Endodermal cell (in vitro differentiated cells): ENCODE results near the gene KCNH6. TPM values are rescaled to one million over a fixed set of nuclear protein-coding genes. Genes with fewer than 3 reads are reported as not detected.

Experiments
- DNase-seq: peaks from one replicate; pipeline ENCODE4 v3.0.0-alpha.2; 2017
- H3K27ac ChIP-seq: 2 replicates; pipeline ENCODE4 v1.5.1; 2013; ENCODE audit warnings: mild to moderate bottlenecking, low read depth, low read length, moderate library complexity
- H3K27me3 ChIP-seq: 2 replicates; pipeline ENCODE4 v1.6.1; 2013; ENCODE audit warnings: mild to moderate bottlenecking, low read length, moderate library complexity; ENCODE audit not compliant: insufficient read depth, control insufficient read depth, poor library complexity, severe bottlenecking
- H3K36me3 ChIP-seq: 2 replicates; pipeline ENCODE4 v1.7.0; 2013; ENCODE audit warnings: mild to moderate bottlenecking, low read length, moderate library complexity; ENCODE audit not compliant: control insufficient read depth, insufficient read depth
- H3K4me1 ChIP-seq: one replicate; pipeline ENCODE4 v1.7.0; 2013; ENCODE audit warnings: low read length; ENCODE audit not compliant: control insufficient read depth, insufficient read depth
- H3K4me3 ChIP-seq: 2 replicates; pipeline ENCODE4 v1.5.1; 2013; ENCODE audit warnings: mild to moderate bottlenecking, low read length, moderate library complexity
- H3K9ac ChIP-seq: 2 replicates; pipeline ENCODE4 v1.6.1; 2013; ENCODE audit warnings: mild to moderate bottlenecking, low read length, moderate library complexity; ENCODE audit not compliant: poor library complexity, severe bottlenecking; ENCODE audit errors: extremely low read depth
- H3K9me3 ChIP-seq: 2 replicates; pipeline ENCODE4 v1.6.1; 2013; ENCODE audit warnings: mild to moderate bottlenecking, low read length, moderate library complexity; ENCODE audit not compliant: control insufficient read depth
- H3K27ac Mint-ChIP-seq: 2 replicates; pipeline ENCODE4 v1.8.0; 2020; ENCODE audit warnings: mixed read lengths
- H3K27me3 Mint-ChIP-seq: 2 replicates; pipeline ENCODE4 v1.8.0; 2021; ENCODE audit warnings: mild to moderate bottlenecking, mixed read lengths; ENCODE audit not compliant: insufficient read depth
- H3K36me3 Mint-ChIP-seq: 2 replicates; pipeline ENCODE4 v1.8.0; 2020; ENCODE audit warnings: low read depth, mixed read lengths
- H3K4me1 Mint-ChIP-seq: 2 replicates; pipeline ENCODE4 v1.8.0; 2020; ENCODE audit warnings: mixed read lengths
- H3K4me3 Mint-ChIP-seq: 2 replicates; pipeline ENCODE4 v1.8.0; 2020; ENCODE audit warnings: mild to moderate bottlenecking, moderate library complexity, mixed read lengths
- H3K9me3 Mint-ChIP-seq: 2 replicates; pipeline ENCODE4 v1.8.0; 2020; ENCODE audit warnings: mild to moderate bottlenecking, mixed read lengths
- WGBS, 2 experiments: methylation state at CpG; one replicate each; pipeline versions ENCODE4 v1.1.5 to v1.1.7; 2013; ENCODE audit warnings: missing lambda C conversion rate in 2 of 2, mixed read lengths in 1 of 2; ENCODE audit not compliant: insufficient coverage in 1 of 2, insufficient read length in 1 of 2; 5-methylcytosine and 5-hydroxymethylcytosine counted together
- total RNA-seq, 2 donors: library from RNA; stranded (reverse); fragmentation: NEBNext Ultra II Directional in 1 of 2; extraction: Animal tissue kit (Norgen Biotek cat#: 25700) in 1 of 2; gene quantifications; 2 replicates in 1 of 2; 3 replicates in 1 of 2; pipeline ENCODE4 v1.2.1, GENCODE V29; 2021
- TF ChIP-seq, protein P1 (sequence below): fragments of 200-600 bp; sonication (generic); conservative IDR thresholded peaks from 2 replicates; pipeline ENCODE4 v1.5.0; 2021; ENCODE audit warnings: antibody characterized with exemption, mild to moderate bottlenecking

The KCNH6 gene
- total RNA-seq, 2 donors from 2014 or later: 0.79 to 0.95 TPM

- DNase-seq: peak; percentile 38
- Histone ChIP-seq H3K4me1 (no peaks in the 10 kb centered on the region), H3K9ac (no peak overlapping the region), H3K27me3 (no peaks in the 10 kb centered on the region), H3K27ac (no peak overlapping the region), H3K4me3 (no peak overlapping the region), H3K9me3 (no peaks in the 10 kb centered on the region), H3K36me3 (peaks cover 32% of the 10 kb centered on the region)
- Mint-ChIP-seq H3K27ac (peak overlapping the region; percentile 68), H3K36me3 (peaks cover 31% of the 10 kb centered on the region), H3K9me3 (no peaks in the 10 kb centered on the region), H3K4me1 (peaks cover 14% of the 10 kb centered on the region), H3K27me3 (no peaks in the 10 kb centered on the region), H3K4me3 (no peak overlapping the region)
- TF ChIP-seq, protein P1, sequence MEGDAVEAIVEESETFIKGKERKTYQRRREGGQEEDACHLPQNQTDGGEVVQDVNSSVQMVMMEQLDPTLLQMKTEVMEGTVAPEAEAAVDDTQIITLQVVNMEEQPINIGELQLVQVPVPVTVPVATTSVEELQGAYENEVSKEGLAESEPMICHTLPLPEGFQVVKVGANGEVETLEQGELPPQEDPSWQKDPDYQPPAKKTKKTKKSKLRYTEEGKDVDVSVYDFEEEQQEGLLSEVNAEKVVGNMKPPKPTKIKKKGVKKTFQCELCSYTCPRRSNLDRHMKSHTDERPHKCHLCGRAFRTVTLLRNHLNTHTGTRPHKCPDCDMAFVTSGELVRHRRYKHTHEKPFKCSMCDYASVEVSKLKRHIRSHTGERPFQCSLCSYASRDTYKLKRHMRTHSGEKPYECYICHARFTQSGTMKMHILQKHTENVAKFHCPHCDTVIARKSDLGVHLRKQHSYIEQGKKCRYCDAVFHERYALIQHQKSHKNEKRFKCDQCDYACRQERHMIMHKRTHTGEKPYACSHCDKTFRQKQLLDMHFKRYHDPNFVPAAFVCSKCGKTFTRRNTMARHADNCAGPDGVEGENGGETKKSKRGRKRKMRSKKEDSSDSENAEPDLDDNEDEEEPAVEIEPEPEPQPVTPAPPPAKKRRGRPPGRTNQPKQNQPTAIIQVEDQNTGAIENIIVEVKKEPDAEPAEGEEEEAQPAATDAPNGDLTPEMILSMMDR: no peak
- WGBS, 2 experiments: 95 to 96% methylated on average over 7 of the region's 7 CpGs
Measured at GRCh38 chr17:63578027-63578768, 55.0 kb downstream of the KCNH6 start.

GRCh38 chr17:63578769-63579111, 55.6 kb downstream of the KCNH6 start:
- no peaks in the 10 kb centered on the region for H3K27me3 ChIP-seq
- TF ChIP-seq, protein P1: no peak
- no peak overlapping the region for H3K9ac ChIP-seq
- Mint-ChIP-seq H3K27ac (peak overlapping the region; percentile 77), H3K4me3 (no peak overlapping the region), H3K27me3 (no peaks in the 10 kb centered on the region), H3K4me1 (peaks cover 14% of the 10 kb centered on the region), H3K36me3 (peaks cover 35% of the 10 kb centered on the region), H3K9me3 (no peaks in the 10 kb centered on the region)
- H3K27ac ChIP-seq: no peak overlapping the region
- no peak overlapping the region for H3K4me3 ChIP-seq
- WGBS, 2 experiments: 92 to 96% methylated on average over 3 to 5 of the region's 5 CpGs
- H3K36me3 ChIP-seq: peaks cover 38% of the 10 kb centered on the region
- no peak for DNase-seq
- H3K4me1 ChIP-seq: no peaks in the 10 kb centered on the region
- H3K9me3 ChIP-seq: no peaks in the 10 kb centered on the region

DNA sequence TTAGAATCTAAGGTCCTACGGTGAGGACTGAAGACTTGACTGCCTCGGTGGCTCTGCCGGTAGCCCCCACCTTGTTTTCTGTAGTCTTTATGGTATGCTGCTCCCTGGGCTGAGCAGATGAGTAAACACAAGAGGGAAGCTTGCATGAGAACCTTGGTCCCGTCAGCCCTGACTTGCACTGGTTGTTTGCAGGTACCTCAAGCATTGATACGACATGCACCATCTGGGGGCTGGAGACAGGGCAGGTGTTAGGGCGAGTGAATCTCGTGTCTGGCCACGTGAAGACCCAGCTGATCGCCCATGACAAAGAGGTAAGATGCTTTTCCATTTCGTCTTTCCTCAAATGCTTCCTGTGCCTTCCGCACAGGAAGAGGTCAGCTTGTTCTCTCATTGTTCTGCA, 56.5 kb downstream of the KCNH6 start:
- H3K36me3 Mint-ChIP-seq: peaks cover 39% of the 10 kb centered on the region
- H3K9me3 ChIP-seq: no peaks in the 10 kb centered on the region
- no peaks in the 10 kb centered on the region for H3K9me3 Mint-ChIP-seq
- peak overlapping the region; percentile 77 for H3K27ac Mint-ChIP-seq
- WGBS, 2 experiments: 88 to 90% methylated on average over 9 to 11 of the region's 11 CpGs
- no peaks in the 10 kb centered on the region for H3K27me3 Mint-ChIP-seq
- TF ChIP-seq, protein P1: no peak
- no peak overlapping the region for H3K4me3 Mint-ChIP-seq
- no peaks in the 10 kb centered on the region for H3K4me1 ChIP-seq
- H3K27me3 ChIP-seq: no peaks in the 10 kb centered on the region
- H3K4me3 ChIP-seq: no peak overlapping the region
- no peak overlapping the region for H3K27ac ChIP-seq
- H3K4me1 Mint-ChIP-seq: peaks cover 14% of the 10 kb centered on the region
- peak; percentile 49 for DNase-seq
- no peak overlapping the region for H3K9ac ChIP-seq
- peaks cover 42% of the 10 kb centered on the region for H3K36me3 ChIP-seq
